ENCODE data around the gene SCN1A. TPM values are rescaled to one million over a fixed set of nuclear protein-coding genes. Genes with fewer than 3 reads are reported as not detected.
"Not testable (repeated sequence)": the region's sequence is repeated elsewhere in the genome, so short reads cannot be mapped to it uniquely, and the experiment has no call there.

The SCN1A gene
- polyA plus RNA-seq, 12 donors: 0.01 to 0.37 (median 0.15) TPM; not detected in 4

GRCh38 chr2:165985120-165985519 is 142.7 kb downstream of the SCN1A start:
- DNase-seq: no peak

GRCh38 chr2:165972161-165972560 is 155.7 kb downstream of the SCN1A start:
- not testable (repeated sequence) for DNase-seq

- no peak for DNase-seq
Measured at GRCh38 chr2:165970663-165971062, 157.2 kb downstream of the SCN1A start.

- DNase-seq: no peak
Measured at GRCh38 chr2:165969227-165969626, 158.6 kb downstream of the SCN1A start.

GRCh38 chr2:165967746-165968145 is 160.1 kb downstream of the SCN1A start:
- DNase-seq: no peak

GRCh38 chr2:165961818-165962217 is 166.0 kb downstream of the SCN1A start:
- DNase-seq: no peak

- DNase-seq: no peak
Measured at GRCh38 chr2:165959371-165959770, 168.4 kb downstream of the SCN1A start.

- DNase-seq: no peak
Measured at GRCh38 chr2:165958313-165958960, 169.4 kb downstream of the SCN1A start.

- DNase-seq: no peak
Measured at GRCh38 chr2:165957030-165957675, 170.7 kb downstream of the SCN1A start.

- DNase-seq: peak; percentile 95
Measured at GRCh38 chr2:165953655-165954606, 173.9 kb downstream of the SCN1A start, which contains the start of gene TTC21B. Gene TTC21B (minus strand): TSS chr2:165953776. CDS start chr2:165953705, 71 bp downstream.

GRCh38 chr2:165953306-165953654 is 174.5 kb downstream of the SCN1A start:
- DNase-seq: no peak

- DNase-seq: no peak
Measured at GRCh38 chr2:165952741-165953211, 175.0 kb downstream of the SCN1A start.

GRCh38 chr2:165952085-165952484 is 175.7 kb downstream of the SCN1A start:
- DNase-seq: no peak

GRCh38 chr2:165950438-165950837 is 177.4 kb downstream of the SCN1A start:
- no peak for DNase-seq

GRCh38 chr2:165941827-165942226 is 186.0 kb downstream of the SCN1A start:
- DNase-seq: no peak

GRCh38 chr2:165938237-165938636 is 189.6 kb downstream of the SCN1A start:
- DNase-seq: no peak

Other genes with a start within 250 kb of the SCN1A start
- 10 to 100 TPM in 11 of 12 donors, not detected in 1; 16.2 to 28.9 (median 21.2) TPM for gene TTC21B, start 174.2 kb downstream of the SCN1A start, polyA plus RNA-seq (ENCODE audit: insufficient read length in 12 of 12)
- 10 to 100 TPM in 1 of 12 donors, 1 to 10 TPM in 10, not detected in 1; 2.8 to 19.1 (median 4.2) TPM for gene SCN9A, start 247.9 kb upstream of the SCN1A start, polyA plus RNA-seq (ENCODE audit: insufficient read length in 12 of 12)